Measurements from ENCODE around the gene MBTPS1.

DNA sequence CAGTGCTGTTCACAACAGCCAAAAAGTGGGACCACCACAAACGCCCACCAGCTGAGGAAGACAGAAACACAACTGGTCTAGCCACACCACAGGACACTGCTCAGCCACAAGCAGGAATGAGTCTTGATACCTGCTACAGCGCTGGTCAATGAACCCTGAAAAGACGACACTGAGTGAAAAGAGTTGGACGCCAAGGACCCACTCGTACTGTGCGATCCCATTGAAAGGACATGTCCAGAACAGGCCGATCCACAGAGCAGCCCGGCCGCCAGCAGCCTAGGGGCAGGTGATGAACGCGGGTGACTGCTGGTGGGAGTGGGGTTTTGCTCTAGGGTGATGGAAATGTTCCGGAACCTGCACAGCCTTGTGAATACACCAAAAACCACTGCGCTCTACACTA is 63.5 kb downstream of the MBTPS1 start:
- TF ChIP-seq, protein P1, sequence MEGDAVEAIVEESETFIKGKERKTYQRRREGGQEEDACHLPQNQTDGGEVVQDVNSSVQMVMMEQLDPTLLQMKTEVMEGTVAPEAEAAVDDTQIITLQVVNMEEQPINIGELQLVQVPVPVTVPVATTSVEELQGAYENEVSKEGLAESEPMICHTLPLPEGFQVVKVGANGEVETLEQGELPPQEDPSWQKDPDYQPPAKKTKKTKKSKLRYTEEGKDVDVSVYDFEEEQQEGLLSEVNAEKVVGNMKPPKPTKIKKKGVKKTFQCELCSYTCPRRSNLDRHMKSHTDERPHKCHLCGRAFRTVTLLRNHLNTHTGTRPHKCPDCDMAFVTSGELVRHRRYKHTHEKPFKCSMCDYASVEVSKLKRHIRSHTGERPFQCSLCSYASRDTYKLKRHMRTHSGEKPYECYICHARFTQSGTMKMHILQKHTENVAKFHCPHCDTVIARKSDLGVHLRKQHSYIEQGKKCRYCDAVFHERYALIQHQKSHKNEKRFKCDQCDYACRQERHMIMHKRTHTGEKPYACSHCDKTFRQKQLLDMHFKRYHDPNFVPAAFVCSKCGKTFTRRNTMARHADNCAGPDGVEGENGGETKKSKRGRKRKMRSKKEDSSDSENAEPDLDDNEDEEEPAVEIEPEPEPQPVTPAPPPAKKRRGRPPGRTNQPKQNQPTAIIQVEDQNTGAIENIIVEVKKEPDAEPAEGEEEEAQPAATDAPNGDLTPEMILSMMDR (IDR thresholded peaks at IDR 0.05): no peak
- TF ChIP-seq EP300 (IDR thresholded peaks at IDR 0.05) (no peak), POLR2A (IDR thresholded peaks at IDR 0.05) (no peak)

All from ovary (tissue), 3 donors.